K562 (cell line): ENCODE data around the gene G2E3.

Experiments
- BCLAF1 ChIP-seq, 2 experiments: fragments of 450-650 bp in 1 of 2; IDR thresholded peaks; 2 replicates each; pipeline ENCODE4 v1.6.1; 2011 to 2017; ENCODE audit warnings: low read depth in 2 of 2, antibody characterized with exemption in 1 of 2, borderline replicate concordance in 1 of 2, low read length in 1 of 2, mild to moderate bottlenecking in 1 of 2, mixed read lengths in 1 of 2; ENCODE audit not compliant: control insufficient read depth in 1 of 2
- CTCF ChIP-seq, 3 experiments: IDR thresholded peaks in 2 of 3; conservative IDR thresholded peaks in 1 of 3; 2 replicates each; pipeline ENCODE4 v1.5.1; 2011 to 2012; ENCODE audit warnings: low read length in 3 of 3, mild to moderate bottlenecking in 3 of 3, control low read depth in 2 of 3, improper control_type of control experiment in 1 of 3, inconsistent platforms in 1 of 3, low read depth in 1 of 3, mixed read lengths in 1 of 3, moderate library complexity in 1 of 3; ENCODE audit not compliant: insufficient read depth in 2 of 3
- DLX4 ChIP-seq: fragments of 250-450 bp; sonication (Bioruptor Pico); IDR thresholded peaks from 2 replicates; pipeline ENCODE4 v1.6.1; 2021; ENCODE audit warnings: mild to moderate bottlenecking
- EHMT2 ChIP-seq: fragments of 450-650 bp; IDR thresholded peaks from 2 replicates; pipeline ENCODE4 v1.6.1; 2018; ENCODE audit warnings: antibody characterized with exemption
- ETV6 ChIP-seq, 3 experiments: fragments of 150-350 bp in 1 of 3; sonication (generic) in 1 of 3; formaldehyde crosslinking in 1 of 3; IDR thresholded peaks; 2 replicates each; pipeline versions ENCODE4 v1.6.1 to v1.8.0; 2014 to 2022; ENCODE audit warnings: borderline replicate concordance in 2 of 3, low read depth in 2 of 3, antibody characterized with exemption in 1 of 3, low read length in 1 of 3, mild to moderate bottlenecking in 1 of 3, missing genetic modification reagents in 1 of 3
- GABPB1 ChIP-seq: sonication (generic); formaldehyde crosslinking; IDR thresholded peaks from 2 replicates; pipeline ENCODE4 v1.8.0; 2022; ENCODE audit warnings: mild to moderate bottlenecking, missing genetic modification reagents
- HMGXB4 ChIP-seq: sonication (generic); formaldehyde crosslinking; IDR thresholded peaks from 2 replicates; pipeline ENCODE4 v1.8.1; 2023; ENCODE audit warnings: mild to moderate bottlenecking, missing genetic modification reagents
- KAT8 ChIP-seq: fragments of 450-650 bp; IDR thresholded peaks from 2 replicates; pipeline ENCODE4 v1.6.1; 2016; ENCODE audit warnings: low read depth, mild to moderate bottlenecking
- KLF13 ChIP-seq: fragments of 450-650 bp; IDR thresholded peaks from 2 replicates; pipeline ENCODE4 v1.6.1; 2016; ENCODE audit warnings: missing genetic modification characterization, low read depth, mild to moderate bottlenecking, missing compliant biosample characterization, moderate library complexity, borderline replicate concordance
- NFXL1 ChIP-seq: fragments of 450-650 bp; formaldehyde crosslinking; IDR thresholded peaks from 2 replicates; pipeline ENCODE4 v1.4.0; 2021; ENCODE audit warnings: mild to moderate bottlenecking
- THAP12 ChIP-seq: fragments of 250-450 bp; sonication (Bioruptor Pico); IDR thresholded peaks from 2 replicates; pipeline ENCODE4 v1.9.0; 2021; ENCODE audit warnings: mild to moderate bottlenecking, inconsistent platforms

DNA sequence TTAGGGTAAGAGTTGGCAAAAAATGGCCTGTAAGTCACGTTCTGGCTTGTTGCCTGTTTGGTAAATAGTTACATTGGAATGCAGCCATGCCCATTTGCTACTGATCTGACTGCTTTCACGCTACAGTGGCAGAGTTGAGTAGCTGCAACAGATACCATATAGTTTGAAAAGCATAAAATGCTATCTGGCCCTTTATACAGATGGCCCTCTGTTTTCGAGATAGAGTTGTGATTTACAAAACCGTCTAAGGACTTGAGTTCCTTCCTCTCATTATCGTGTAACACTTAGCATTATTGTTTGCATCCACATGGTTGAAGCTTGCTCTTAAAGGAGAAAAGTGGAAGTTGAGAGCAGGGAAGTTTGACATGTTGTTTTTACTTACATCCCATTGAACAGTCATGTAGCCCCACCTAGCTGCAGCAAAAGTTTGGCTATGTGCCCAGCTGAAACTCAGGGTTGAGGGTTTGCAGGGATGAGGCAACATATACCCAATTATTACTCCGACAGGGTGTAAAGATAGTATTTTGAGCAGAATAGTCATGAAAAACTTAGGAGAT, 51.9 kb downstream of the G2E3 start:
- no peak for TF ChIP-seq HMGXB4
- no peak for TF ChIP-seq KAT8
- TF ChIP-seq KLF13 (tag): no peak
- TF ChIP-seq NFXL1 (CRISPR knock-in tag): no peak
- no peak for TF ChIP-seq EHMT2
- no peak for TF ChIP-seq THAP12 (CRISPR knock-in tag)
- no peak for TF ChIP-seq GABPB1 (CRISPR knock-in tag)
- TF ChIP-seq BCLAF1 (IDR thresholded peaks at IDR 0.05; ENCODE audit: borderline replicate concordance in 1 of 2, control insufficient read depth in 1 of 2, low read depth in 2 of 2, low read length in 1 of 2): no peak
- no peak for TF ChIP-seq ETV6 (IDR thresholded peaks at IDR 0.05; ENCODE audit: borderline replicate concordance in 1 of 2, low read depth in 2 of 2, low read length in 1 of 2)
- no peak for TF ChIP-seq ETV6 (CRISPR knock-in tag; IDR thresholded peaks at IDR 0.05; ENCODE audit: borderline replicate concordance)
- TF ChIP-seq CTCF (IDR thresholded peaks at IDR 0.05 in 2 of 3, conservative IDR thresholded peaks at IDR 0.05 in 1 of 3; ENCODE audit: insufficient read depth in 2 of 3, low read depth in 1 of 3, low read length in 3 of 3): peak in 2 of 3 experiments; percentile 37 to 58; a peak in 2 of 6 replicates
- TF ChIP-seq DLX4 (CRISPR knock-in tag): no peak
